ENCODE data around the gene TMTC2. TPM values are rescaled to one million over a fixed set of nuclear protein-coding genes. Genes with fewer than 3 reads are reported as not detected.

Gene TMTC2
- total and polyA plus RNA-seq, 2 donors (not counting 1 experiment from before 2014, with no cell fraction given) = 2.4 to 3.2 TPM

DNA sequence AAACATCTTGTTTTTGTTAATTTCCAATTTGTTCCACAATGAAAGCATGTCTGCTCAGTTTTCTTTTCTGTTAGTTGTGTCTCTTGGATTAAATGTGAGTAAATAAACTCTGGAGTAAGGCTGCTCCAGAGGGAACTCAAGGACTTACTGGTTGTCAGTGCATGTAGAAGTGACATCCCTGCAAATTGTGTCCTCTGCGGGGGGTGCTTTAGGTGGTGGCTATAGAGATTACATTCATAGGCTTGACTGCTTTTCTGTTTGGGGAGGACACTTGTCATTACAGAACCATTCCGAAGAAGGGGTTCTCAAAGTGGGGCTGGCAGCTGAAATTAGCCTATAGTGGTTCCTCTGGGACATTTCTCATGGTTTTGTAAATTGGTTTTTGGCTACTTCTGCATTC lies 8.8 kb downstream of the TMTC2 start:
- no peak overlapping the region for H3K4me3 ChIP-seq (ENCODE audit: control extremely low read depth in 1 of 5, extremely low read depth in 1 of 5, insufficient read depth in 1 of 5, low read depth in 2 of 5, low read length in 4 of 5)
- Mint-ChIP-seq H3K27me3 (no peaks in the 10 kb centered on the region), H3K9me3 (ENCODE audit: insufficient read depth) (no peaks in the 10 kb centered on the region), H3K27ac (no peak overlapping the region), H3K4me1 (no peaks in the 10 kb centered on the region), H3K4me3 (no peak overlapping the region)
- no peaks in the 10 kb centered on the region for H3K79me2 ChIP-seq (ENCODE audit: control insufficient read depth, insufficient read depth, low read length)
- no peaks in the 10 kb centered on the region for H3K4me1 ChIP-seq (ENCODE audit: control insufficient read depth in 2 of 2, insufficient read depth in 2 of 2, low read length in 2 of 2)
- intact Hi-C loops (cut with micrococcal nuclease) = no loop called here
- 100% methylated on average over 2 of the region's 2 CpGs for WGBS (ENCODE audit: insufficient coverage)
- DNase-seq (no peak), ATAC-seq (ENCODE audit: low read depth) (no peak)
- no peaks in the 10 kb centered on the region for H3K27me3 ChIP-seq (replicated peaks in 1 of 4; ENCODE audit: control extremely low read depth in 1 of 4, control insufficient read depth in 3 of 4, insufficient read depth in 4 of 4, low read length in 3 of 4)
- no peak overlapping the region for H3K4me2 ChIP-seq (replicated peaks; ENCODE audit: low read depth, low read length, poor library complexity, severe bottlenecking)
- H2AFZ ChIP-seq (ENCODE audit: insufficient read depth, low read depth, low read length, poor library complexity, severe bottlenecking) = no peak overlapping the region
- no peak overlapping the region for H3K27ac ChIP-seq (ENCODE audit: low read length in 2 of 2)
- H3K36me3 ChIP-seq (replicated peaks in 1 of 2; ENCODE audit: control extremely low read depth in 1 of 2, control insufficient read depth in 1 of 2, extremely low read depth in 1 of 2, insufficient read depth in 2 of 2, low read length in 1 of 2) = no peaks in the 10 kb centered on the region
- TF ChIP-seq, protein P1, sequence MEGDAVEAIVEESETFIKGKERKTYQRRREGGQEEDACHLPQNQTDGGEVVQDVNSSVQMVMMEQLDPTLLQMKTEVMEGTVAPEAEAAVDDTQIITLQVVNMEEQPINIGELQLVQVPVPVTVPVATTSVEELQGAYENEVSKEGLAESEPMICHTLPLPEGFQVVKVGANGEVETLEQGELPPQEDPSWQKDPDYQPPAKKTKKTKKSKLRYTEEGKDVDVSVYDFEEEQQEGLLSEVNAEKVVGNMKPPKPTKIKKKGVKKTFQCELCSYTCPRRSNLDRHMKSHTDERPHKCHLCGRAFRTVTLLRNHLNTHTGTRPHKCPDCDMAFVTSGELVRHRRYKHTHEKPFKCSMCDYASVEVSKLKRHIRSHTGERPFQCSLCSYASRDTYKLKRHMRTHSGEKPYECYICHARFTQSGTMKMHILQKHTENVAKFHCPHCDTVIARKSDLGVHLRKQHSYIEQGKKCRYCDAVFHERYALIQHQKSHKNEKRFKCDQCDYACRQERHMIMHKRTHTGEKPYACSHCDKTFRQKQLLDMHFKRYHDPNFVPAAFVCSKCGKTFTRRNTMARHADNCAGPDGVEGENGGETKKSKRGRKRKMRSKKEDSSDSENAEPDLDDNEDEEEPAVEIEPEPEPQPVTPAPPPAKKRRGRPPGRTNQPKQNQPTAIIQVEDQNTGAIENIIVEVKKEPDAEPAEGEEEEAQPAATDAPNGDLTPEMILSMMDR (IDR thresholded peaks at IDR 0.05) = no peak
- no peak for TF ChIP-seq EZH2 (IDR thresholded peaks at IDR 0.05; ENCODE audit: borderline replicate concordance, insufficient read depth, low read depth, low read length, poor library complexity, severe bottlenecking)
- ChIA-PET POLR2A (no interaction called here), CTCF (interaction anchor here (5.4 kb wide), 1 partner anchor 10 kb away, joined by 22 read pairs; the partner anchor contains the start of gene TMTC2)
- H4K20me1 ChIP-seq (ENCODE audit: control insufficient read depth, insufficient read depth, low read length, poor library complexity, severe bottlenecking) = no peaks in the 10 kb centered on the region
- no peaks in the 10 kb centered on the region for H3K9me3 ChIP-seq (ENCODE audit: control extremely low read depth in 1 of 3, control insufficient read depth in 2 of 3, insufficient read depth in 1 of 3, low read length in 2 of 3)
- H3K9ac ChIP-seq (ENCODE audit: low read length) = no peak overlapping the region

DNA sequence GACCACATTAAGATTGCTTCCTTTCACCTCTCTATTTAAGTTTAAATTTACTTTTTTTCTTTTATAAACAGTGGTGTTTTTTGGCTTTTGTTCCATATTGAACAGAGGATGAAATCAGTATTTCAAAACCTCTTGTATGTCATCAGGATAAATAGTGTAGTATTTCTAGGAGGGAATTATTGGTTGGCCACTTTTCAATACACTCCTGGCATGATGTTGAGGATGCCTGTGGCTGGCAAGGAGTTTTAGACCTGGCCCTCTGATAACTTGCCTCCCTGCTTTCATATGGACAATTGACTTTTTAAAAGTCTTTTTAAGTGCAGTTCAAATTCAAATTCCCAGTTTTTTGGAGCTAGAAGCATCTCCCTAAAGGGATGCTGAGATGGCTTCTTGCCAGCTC lies 9.8 kb downstream of the TMTC2 start:
- Histone ChIP-seq H4K20me1 (ENCODE audit: control insufficient read depth, insufficient read depth, low read length, poor library complexity, severe bottlenecking) (no peaks in the 10 kb centered on the region), H3K4me2 (replicated peaks; ENCODE audit: low read depth, low read length, poor library complexity, severe bottlenecking) (no peak overlapping the region), H3K27me3 (replicated peaks in 1 of 4; ENCODE audit: control extremely low read depth in 1 of 4, control insufficient read depth in 3 of 4, insufficient read depth in 4 of 4, low read length in 3 of 4) (no peaks in the 10 kb centered on the region), H3K27ac (ENCODE audit: low read length in 2 of 2) (no peak overlapping the region), H3K79me2 (ENCODE audit: control insufficient read depth, insufficient read depth, low read length) (no peaks in the 10 kb centered on the region), H3K4me1 (ENCODE audit: control insufficient read depth in 2 of 2, insufficient read depth in 2 of 2, low read length in 2 of 2) (no peaks in the 10 kb centered on the region), H3K4me3 (ENCODE audit: control extremely low read depth in 1 of 5, extremely low read depth in 1 of 5, insufficient read depth in 1 of 5, low read depth in 2 of 5, low read length in 4 of 5) (no peak overlapping the region), H3K36me3 (replicated peaks in 1 of 2; ENCODE audit: control extremely low read depth in 1 of 2, control insufficient read depth in 1 of 2, extremely low read depth in 1 of 2, insufficient read depth in 2 of 2, low read length in 1 of 2) (no peaks in the 10 kb centered on the region), H3K9ac (ENCODE audit: low read length) (no peak overlapping the region), H3K9me3 (ENCODE audit: control extremely low read depth in 1 of 3, control insufficient read depth in 2 of 3, insufficient read depth in 1 of 3, low read length in 2 of 3) (no peaks in the 10 kb centered on the region), H2AFZ (ENCODE audit: insufficient read depth, low read depth, low read length, poor library complexity, severe bottlenecking) (no peak overlapping the region)
- Mint-ChIP-seq H3K27me3 (no peaks in the 10 kb centered on the region), H3K9me3 (ENCODE audit: insufficient read depth) (no peaks in the 10 kb centered on the region), H3K27ac (no peak overlapping the region), H3K4me3 (no peak overlapping the region), H3K4me1 (no peaks in the 10 kb centered on the region)
- CTCF ChIA-PET = interaction anchor here (5.4 kb wide), 1 partner anchor 11 kb away, joined by 22 read pairs; the partner anchor contains the start of gene TMTC2
- no peak for ATAC-seq (ENCODE audit: low read depth)
- no peak for DNase-seq
- POLR2A ChIA-PET = no interaction called here
- intact Hi-C loops (cut with micrococcal nuclease) = no loop called here
- TF ChIP-seq, protein P1 (IDR thresholded peaks at IDR 0.05) = no peak
- no peak for TF ChIP-seq EZH2 (IDR thresholded peaks at IDR 0.05; ENCODE audit: borderline replicate concordance, insufficient read depth, low read depth, low read length, poor library complexity, severe bottlenecking)

Data from B cell (primary cell).